IMR-90 (cell line): Measurements from ENCODE around the gene SYNPO. TPM values are rescaled to one million over a fixed set of nuclear protein-coding genes. Genes with fewer than 3 reads are reported as not detected.

Experiments
- ATAC-seq: fragments of 200-7000 bp; cut with Tn5 transposase; 2 replicates; pipeline ENCODE4 v1.9.1; 2020; ENCODE audit warnings: low read depth, mild to moderate bottlenecking, moderate library complexity
- BruUV-seq: library from RNA; stranded (reverse); fragments of 400-500 nt; replicated peaks from 2 replicates; lab custom pipeline; 2021; lab: Mats Ljungman, UMichigan
- CTCF ChIA-PET: fragments of 300-600 bp; formaldehyde crosslinking; extraction: SDS; loops from one replicate; lab custom pipeline; 2021; ENCODE audit warnings: antibody characterized with exemption; lab: Yijun Ruan, JAX
- POLR2A ChIA-PET: fragments of 300-600 bp; sonication (Branson Sonifier 250); formaldehyde crosslinking; loops from one replicate; lab custom pipeline; 2022; ENCODE audit warnings: antibody characterized with exemption; ENCODE audit not compliant: unreplicated experiment; lab: Charles Lee
- DNase-seq: peaks from one replicate; pipeline ENCODE4 v3.0.0; 2013
- H2AFZ ChIP-seq: replicated peaks from 2 replicates; pipeline ENCODE3; 2013; ENCODE audit warnings: low read length, mild to moderate bottlenecking; ENCODE audit not compliant: poor library complexity
- H2AK5ac ChIP-seq: 2 replicates; pipeline ENCODE4 v1.6.1; 2013; ENCODE audit warnings: low read depth, low read length, inconsistent platforms
- H2AK9ac ChIP-seq: replicated peaks from 2 replicates; pipeline ENCODE3; 2013; ENCODE audit warnings: mild to moderate bottlenecking, low read depth, low read length, moderate library complexity; ENCODE audit not compliant: poor library complexity
- H2BK120ac ChIP-seq: 2 replicates; pipeline ENCODE4 v1.6.1; 2013; ENCODE audit warnings: low read depth, low read length, inconsistent platforms
- H2BK15ac ChIP-seq: 3 replicates; pipeline ENCODE4 v1.6.1; 2013; ENCODE audit warnings: low read depth, low read length, inconsistent platforms
- H2BK20ac ChIP-seq: 2 replicates; pipeline ENCODE4 v1.6.1; 2013; ENCODE audit warnings: low read depth, mild to moderate bottlenecking, inconsistent platforms, low read length, moderate library complexity
- H2BK5ac ChIP-seq: 2 replicates; pipeline ENCODE4 v1.6.1; 2013; ENCODE audit warnings: mild to moderate bottlenecking, low read depth, low read length, inconsistent platforms; ENCODE audit not compliant: poor library complexity, severe bottlenecking
- H3K14ac ChIP-seq: replicated peaks from 2 replicates; pipeline ENCODE4 v1.6.1; 2013; ENCODE audit warnings: low read depth, low read length, inconsistent platforms
- H3K18ac ChIP-seq: 2 replicates; pipeline ENCODE4 v1.6.1; 2013; ENCODE audit warnings: low read depth, low read length, control low read depth
- H3K23ac ChIP-seq: 2 replicates; pipeline ENCODE4 v1.6.1; 2013; ENCODE audit warnings: low read depth, low read length, inconsistent platforms
- H3K27ac ChIP-seq: 2 replicates; pipeline ENCODE4 v1.5.1; 2013; ENCODE audit warnings: mild to moderate bottlenecking, control low read depth, low read length; ENCODE audit not compliant: insufficient read depth
- H3K27me3 ChIP-seq: 2 replicates; pipeline ENCODE4 v1.6.1; 2013; ENCODE audit warnings: low read length; ENCODE audit not compliant: control insufficient read depth, insufficient read depth
- H3K36me3 ChIP-seq: 2 replicates; pipeline ENCODE4 v1.6.1; 2013; ENCODE audit warnings: low read length, mixed read lengths; ENCODE audit not compliant: control insufficient read depth, insufficient read depth
- H3K4ac ChIP-seq: 2 replicates; pipeline ENCODE4 v1.6.1; 2013; ENCODE audit warnings: low read depth, low read length, inconsistent platforms
- H3K4me1 ChIP-seq: 2 replicates; pipeline ENCODE4 v1.6.1; 2013; ENCODE audit warnings: low read length, mixed read lengths; ENCODE audit not compliant: control insufficient read depth, insufficient read depth
- H3K4me2 ChIP-seq: 2 replicates; pipeline ENCODE4 v1.6.1; 2013; ENCODE audit warnings: low read depth, mild to moderate bottlenecking, control low read depth, low read length, moderate library complexity
- H3K4me3 ChIP-seq: 2 replicates; pipeline ENCODE4 v1.5.1; 2013; ENCODE audit warnings: low read depth, mild to moderate bottlenecking, control low read depth, low read length, moderate library complexity; ENCODE audit not compliant: insufficient read depth
- H3K56ac ChIP-seq: 2 replicates; pipeline ENCODE4 v1.6.1; 2013; ENCODE audit warnings: low read length, inconsistent platforms; ENCODE audit not compliant: insufficient read depth; ENCODE audit errors: extremely low read depth
- H3K79me1 ChIP-seq, 2 experiments: 2 replicates each; pipeline ENCODE4 v1.6.1; 2013; ENCODE audit warnings: low read length in 2 of 2, inconsistent platforms in 1 of 2, low read depth in 1 of 2
- H3K9ac ChIP-seq: 2 replicates; pipeline ENCODE4 v1.6.1; 2013; ENCODE audit warnings: low read depth, low read length, control low read depth
- H3K9me1 ChIP-seq: 2 replicates; pipeline ENCODE4 v1.6.1; 2013; ENCODE audit warnings: low read length, inconsistent platforms; ENCODE audit not compliant: insufficient read depth
- H3K9me3 ChIP-seq: 2 replicates; pipeline ENCODE4 v1.6.1; 2013; ENCODE audit warnings: low read length; ENCODE audit not compliant: control insufficient read depth, insufficient read depth
- H4K20me1 ChIP-seq: 2 replicates; pipeline ENCODE4 v1.6.1; 2013; ENCODE audit warnings: low read length, inconsistent platforms; ENCODE audit not compliant: insufficient read depth
- H4K5ac ChIP-seq: 2 replicates; pipeline ENCODE4 v1.6.1; 2013; ENCODE audit warnings: mild to moderate bottlenecking, low read depth, low read length, control low read depth
- H4K8ac ChIP-seq, 2 experiments: 2 replicates each; pipeline ENCODE4 v1.6.1; 2013; ENCODE audit warnings: low read depth in 2 of 2, low read length in 2 of 2, control low read depth in 1 of 2, inconsistent platforms in 1 of 2
- H4K91ac ChIP-seq: 2 replicates; pipeline ENCODE4 v1.6.1; 2013; ENCODE audit warnings: low read depth, low read length, inconsistent platforms; ENCODE audit not compliant: insufficient read depth
- ELK1 ChIP-seq: fragments of 150-350 bp; IDR thresholded peaks from 2 replicates; pipeline ENCODE4 v1.6.1; 2016; ENCODE audit warnings: low read depth, mild to moderate bottlenecking, low read length, moderate library complexity, borderline replicate concordance
- POLR2A ChIP-seq: IDR thresholded peaks from 2 replicates; pipeline ENCODE4 v1.6.1; 2012; ENCODE audit warnings: mild to moderate bottlenecking, low read depth, low read length
- WGBS, 2 experiments: methylation state at CpG; one replicate each; pipeline versions ENCODE4 v1.1.5 to v1.1.7; 2013; ENCODE audit warnings: missing lambda C conversion rate in 2 of 2; ENCODE audit not compliant: insufficient read length in 1 of 2; ENCODE audit errors: extremely low coverage in 2 of 2; 5-methylcytosine and 5-hydroxymethylcytosine counted together
- dilution Hi-C: fragments of 300-500 bp; cut with HindIII; formaldehyde crosslinking; loops from one replicate; pipeline ENCODE4 v1.14.3; 2018; ENCODE audit warnings: low sequenced_read_pairs; ENCODE audit not compliant: unreplicated experiment
- in situ Hi-C: fragments of 300-500 bp; cut with MboI; formaldehyde crosslinking; loops from 3 replicates; pipeline ENCODE4 v1.14.3; 2019; ENCODE audit warnings: low sequenced_read_pairs, inconsistent platforms, mixed read lengths
- intact Hi-C: fragments of 100-400 bp; cut with micrococcal nuclease; formaldehyde crosslinking; loops from 2 replicates; pipeline ENCODE4 v1.10.0; 2022
- polyA plus RNA-seq, 3 experiments: library from polyadenylated mRNA; depleted of rRNA; stranded (reverse); fragments of >200 nt; gene quantifications; 2 replicates each; pipeline ENCODE4 v1.2.3, GENCODE V29; 2012; ENCODE audit warnings: low replicate concordance in 1 of 3
- total RNA-seq: library from RNA; depleted of rRNA; stranded (reverse); fragments of >200 nt; gene quantifications from 2 replicates; pipeline ENCODE4 v1.2.3, GENCODE V29; 2012

Gene SYNPO
- total and polyA plus RNA-seq, 2 of the 4 experiments (the other 2 are of a cell fraction), result 3.0 to 24.8 TPM

DNA sequence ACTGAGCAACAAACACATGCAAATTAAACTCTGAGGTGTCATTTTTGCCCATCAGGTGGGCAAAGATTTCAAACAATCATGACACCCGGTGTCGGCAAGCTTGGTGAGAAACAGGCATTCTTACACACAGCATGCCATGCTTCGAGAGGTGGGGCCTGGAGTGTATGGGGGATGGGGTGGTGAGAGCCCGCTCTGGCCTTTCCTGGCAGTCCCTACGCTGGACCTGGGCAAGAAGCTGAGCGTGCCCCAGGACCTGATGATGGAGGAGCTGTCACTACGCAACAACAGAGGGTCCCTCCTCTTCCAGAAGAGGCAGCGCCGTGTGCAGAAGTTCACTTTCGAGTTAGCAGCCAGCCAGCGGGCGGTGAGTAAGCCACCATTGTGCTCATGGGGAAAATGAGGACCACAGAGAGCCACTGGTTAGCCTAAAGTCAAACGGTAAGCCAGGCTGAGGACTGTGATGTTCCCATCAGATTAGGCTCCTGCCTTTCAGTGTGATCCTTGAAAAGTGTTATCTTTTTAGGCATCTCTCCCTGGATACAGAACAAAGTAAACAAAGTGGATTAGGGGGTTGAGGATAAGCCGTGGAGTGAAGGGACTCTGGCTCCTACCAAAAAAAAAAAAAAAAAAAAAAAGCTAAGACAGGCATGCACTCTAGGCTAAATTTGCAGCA, 30.0 kb downstream of the SYNPO start:
- H3K79me1 ChIP-seq, result no peaks in the 10 kb centered on the region
- H3K9me3 ChIP-seq, result no peaks in the 10 kb centered on the region
- H3K4me2 ChIP-seq, result no peak overlapping the region
- no peak overlapping the region for H3K14ac ChIP-seq
- H4K8ac ChIP-seq, result no peak overlapping the region
- in situ Hi-C loops, result no loop called here
- no peak overlapping the region for H2BK120ac ChIP-seq
- TF ChIP-seq POLR2A, result no peak
- TF ChIP-seq ELK1, result no peak
- H3K56ac ChIP-seq, result no peak overlapping the region
- dilution Hi-C loops, result no loop called here
- no peaks in the 10 kb centered on the region for H4K20me1 ChIP-seq
- no peak overlapping the region for H3K4ac ChIP-seq
- H2AK9ac ChIP-seq, result no peak overlapping the region
- H3K36me3 ChIP-seq, result no peaks in the 10 kb centered on the region
- WGBS, 2 experiments, result no CpG with 5 or more reads among the region's 14 CpGs
- H3K18ac ChIP-seq, result no peak overlapping the region
- BruUV-seq, result no TSS peak
- ATAC-seq (no peak), DNase-seq (no peak)
- H2BK20ac ChIP-seq, result no peak overlapping the region
- H2BK15ac ChIP-seq, result no peak overlapping the region
- no peak overlapping the region for H4K91ac ChIP-seq
- no peak overlapping the region for H2AK5ac ChIP-seq
- no peak overlapping the region for H3K23ac ChIP-seq
- H3K4me1 ChIP-seq, result peaks cover 13% of the 10 kb centered on the region
- ChIA-PET CTCF (no interaction called here), POLR2A (interaction anchor here (0.5 kb wide), 1 partner anchor 113 kb away, joined by 3 read pairs; no protein-coding TSS in a partner anchor)
- H2AFZ ChIP-seq, result no peak overlapping the region
- H4K5ac ChIP-seq, result no peak overlapping the region
- no peak overlapping the region for H3K27ac ChIP-seq
- H3K9me1 ChIP-seq, result peaks cover 8% of the 10 kb centered on the region
- intact Hi-C loops, result no loop called here
- no peak overlapping the region for H3K9ac ChIP-seq
- H2BK5ac ChIP-seq, result no peak overlapping the region
- no peak overlapping the region for H3K4me3 ChIP-seq
- H3K27me3 ChIP-seq, result peaks cover 12% of the 10 kb centered on the region
